HG03378 (cell line): ENCODE measurements around the gene DFFB.
"Not testable (repeated sequence)": the region's sequence is repeated elsewhere in the genome, so short reads cannot be mapped to it uniquely, and the experiment has no call there.

ENCODE experiments used
- ATAC-seq: cut with Tn5 transposase; IDR thresholded peaks from one replicate; pipeline ENCODE4 v1.9.1; 2021; ENCODE audit warnings: mild to moderate bottlenecking, moderate library complexity; ENCODE audit not compliant: unreplicated experiment

Gene DFFB

DNA sequence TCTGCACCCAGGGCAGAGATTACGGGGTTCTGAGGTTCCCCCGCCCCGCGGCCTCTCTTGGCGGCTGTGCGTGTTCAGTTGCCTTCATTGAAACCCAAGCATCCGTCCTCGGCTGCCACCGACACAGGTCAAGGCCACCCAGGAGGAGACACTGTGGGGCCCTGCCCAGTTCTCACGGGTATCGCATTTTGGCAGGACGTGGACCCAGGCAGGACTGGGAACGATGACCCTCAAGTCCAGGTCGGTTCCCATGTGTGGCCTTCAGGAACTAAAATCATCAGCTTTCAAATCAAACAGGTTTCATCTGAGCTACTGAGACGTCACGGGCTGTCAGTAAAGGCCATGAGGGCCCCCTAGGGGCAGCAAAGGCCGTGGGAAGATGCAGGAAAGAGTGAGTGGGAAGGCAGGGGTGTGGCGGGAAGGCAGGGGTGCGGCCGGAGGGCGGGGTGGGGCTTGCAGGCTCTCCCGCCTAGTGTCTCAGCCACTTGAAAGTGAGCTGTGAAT lies 49.8 kb downstream of the DFFB start:
- no peak for ATAC-seq

DNA sequence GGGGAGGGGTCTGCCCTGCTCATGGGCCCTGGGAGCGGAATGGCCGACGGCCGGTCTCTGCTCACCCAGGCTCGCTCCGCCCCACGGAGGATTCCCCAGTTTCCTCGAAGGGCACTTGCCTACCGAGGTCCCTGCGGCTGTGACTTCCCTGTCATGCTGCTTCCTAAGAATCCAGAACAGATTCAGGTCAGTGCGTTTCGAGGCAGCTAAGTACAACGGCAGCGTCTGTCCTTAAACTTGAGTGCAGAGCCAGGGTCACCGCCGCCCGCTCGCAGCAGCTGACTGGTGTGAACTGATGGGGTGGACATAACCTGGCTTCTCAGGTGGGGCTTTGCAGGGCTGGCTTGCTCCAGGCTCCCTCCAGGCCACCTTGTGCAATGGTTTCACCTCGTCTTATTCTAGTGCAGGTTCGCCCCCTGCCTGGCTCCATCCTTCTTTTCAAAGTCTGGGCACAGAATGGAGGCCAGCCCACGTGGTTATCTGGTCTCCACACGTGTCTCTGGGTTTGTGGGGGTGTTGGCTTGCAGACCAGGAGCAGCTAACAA lies 50.4 kb downstream of the DFFB start:
- ATAC-seq = no peak

DNA sequence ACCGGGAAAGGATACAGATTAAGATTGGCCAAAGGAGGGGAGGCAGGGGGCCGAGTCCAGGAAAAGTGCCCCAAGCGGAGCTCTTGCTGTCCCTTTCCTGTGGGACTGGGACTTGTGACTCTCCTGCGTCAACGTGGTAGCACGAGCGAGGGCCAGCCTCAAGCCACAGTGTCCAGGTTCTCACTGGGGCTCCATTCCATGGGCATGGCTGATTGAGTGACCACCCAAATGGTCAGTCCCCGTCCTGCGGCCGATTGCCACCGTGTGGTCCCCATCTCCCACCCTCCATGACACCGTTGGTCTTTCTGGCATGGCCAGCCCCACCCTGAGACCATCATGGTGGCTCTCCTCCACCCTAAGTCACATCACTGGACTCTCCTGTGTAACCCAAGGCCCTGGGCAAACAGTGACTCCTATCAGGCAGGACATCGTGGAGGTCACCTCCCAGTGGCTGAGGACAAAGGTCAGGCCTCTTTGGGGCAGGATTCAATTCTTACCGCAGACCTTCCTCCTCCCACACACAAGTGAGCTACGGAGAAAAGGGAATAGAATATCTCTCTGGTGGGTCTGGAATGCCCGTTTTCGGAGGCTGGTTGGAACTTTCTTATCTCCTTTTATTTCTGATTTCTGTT lies 51.7 kb downstream of the DFFB start:
- ATAC-seq = no peak

DNA sequence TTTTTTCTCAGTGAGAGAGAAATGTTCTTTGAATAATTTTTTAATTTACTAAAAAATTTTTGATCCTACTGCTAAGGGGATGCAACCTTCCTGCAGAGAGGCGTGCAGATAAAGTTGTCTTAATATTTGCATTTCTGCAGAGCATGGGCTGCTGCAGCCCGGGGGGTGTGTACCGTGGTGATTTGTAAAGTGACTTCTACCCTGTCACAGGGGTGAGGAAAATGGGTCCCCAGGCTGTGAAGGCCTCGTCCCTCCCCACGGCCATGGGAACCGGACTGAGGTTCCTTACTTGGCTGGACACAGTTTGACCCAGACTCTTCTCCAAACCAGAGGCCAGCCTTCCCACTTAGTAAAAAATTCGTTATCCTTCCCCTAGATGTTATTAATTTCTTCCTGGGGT lies 52.3 kb downstream of the DFFB start:
- no peak for ATAC-seq

DNA sequence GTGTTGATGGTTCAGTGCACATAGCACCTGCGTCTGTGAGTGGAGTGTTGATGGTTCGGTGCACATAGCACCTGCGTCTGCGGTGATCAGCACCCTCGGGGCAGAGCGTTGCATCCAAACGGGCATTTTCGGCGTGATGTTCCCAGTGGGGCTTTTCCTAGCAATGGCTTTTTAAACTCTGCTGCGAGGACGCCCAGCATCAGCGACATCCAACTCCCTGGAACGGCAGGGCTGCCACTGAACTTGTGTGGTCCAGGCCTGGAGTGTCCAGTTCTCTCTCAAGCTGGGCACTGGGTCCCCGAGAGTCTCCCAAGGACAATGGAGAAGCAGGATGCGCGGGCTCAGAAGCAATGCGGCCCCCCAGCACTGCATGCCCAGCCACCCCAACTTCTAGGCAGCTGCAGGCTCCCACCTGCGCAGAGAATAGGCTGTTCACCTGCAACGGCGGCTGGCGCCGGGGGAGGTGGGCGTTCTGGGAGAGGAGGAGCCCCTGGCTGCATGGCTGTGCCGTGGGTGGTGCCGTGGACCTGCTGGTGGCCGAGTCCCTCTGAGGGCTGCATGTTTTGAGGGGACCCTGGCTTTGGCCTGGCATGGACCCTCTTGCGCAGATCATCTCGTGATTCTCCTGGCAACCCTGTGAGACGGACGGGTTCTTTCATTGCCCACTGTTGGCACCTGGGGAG lies 52.9 kb downstream of the DFFB start:
- no peak for ATAC-seq

DNA sequence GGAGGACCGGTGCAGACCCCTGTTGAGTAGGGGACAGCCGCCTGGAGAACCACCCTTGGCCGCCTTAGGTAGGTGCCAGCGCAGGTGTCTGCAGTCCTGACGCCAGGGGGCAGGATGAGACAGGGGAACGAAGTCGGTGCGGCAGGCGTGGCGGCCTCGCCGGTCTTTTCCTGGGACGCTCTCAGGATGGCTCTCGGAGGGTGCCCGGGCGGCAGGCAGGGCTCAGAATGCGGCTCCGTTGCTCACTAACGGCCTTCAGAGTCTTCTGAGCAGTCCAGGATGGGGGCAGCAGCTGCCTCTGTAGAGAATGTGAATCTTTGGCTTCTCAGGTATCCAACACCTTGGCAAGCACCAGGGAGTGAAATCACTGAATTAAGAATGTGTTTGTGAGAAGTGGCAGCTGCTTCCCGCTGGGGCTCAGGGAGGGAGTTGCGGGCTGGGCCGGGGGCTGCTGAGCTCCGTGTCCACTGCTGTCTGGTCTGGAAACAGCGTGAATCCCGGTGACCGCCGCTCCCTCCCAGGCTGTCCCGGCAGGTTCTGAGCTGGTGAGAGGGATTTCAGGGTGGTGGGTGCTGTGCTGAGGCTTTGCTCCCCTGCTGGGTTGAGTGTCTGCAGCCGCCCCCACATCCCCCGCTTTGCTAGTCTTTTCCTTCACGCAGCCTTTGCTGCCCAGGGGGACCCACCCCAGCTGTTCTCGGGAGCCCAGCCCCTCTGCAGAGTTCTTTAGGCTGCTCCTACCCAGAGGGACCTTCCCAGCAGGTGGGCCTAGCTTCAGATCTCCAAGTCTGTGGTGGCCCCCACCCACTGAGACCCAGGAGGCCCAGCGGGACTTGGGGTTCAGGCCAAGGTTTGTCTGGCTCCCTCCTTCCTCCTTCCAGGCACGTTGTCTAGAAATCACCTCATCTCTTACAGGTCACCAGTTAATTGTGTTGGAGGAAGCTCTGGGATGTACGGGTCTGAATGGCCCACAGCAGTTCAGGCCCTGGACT lies 53.9 kb downstream of the DFFB start:
- no peak for ATAC-seq

DNA sequence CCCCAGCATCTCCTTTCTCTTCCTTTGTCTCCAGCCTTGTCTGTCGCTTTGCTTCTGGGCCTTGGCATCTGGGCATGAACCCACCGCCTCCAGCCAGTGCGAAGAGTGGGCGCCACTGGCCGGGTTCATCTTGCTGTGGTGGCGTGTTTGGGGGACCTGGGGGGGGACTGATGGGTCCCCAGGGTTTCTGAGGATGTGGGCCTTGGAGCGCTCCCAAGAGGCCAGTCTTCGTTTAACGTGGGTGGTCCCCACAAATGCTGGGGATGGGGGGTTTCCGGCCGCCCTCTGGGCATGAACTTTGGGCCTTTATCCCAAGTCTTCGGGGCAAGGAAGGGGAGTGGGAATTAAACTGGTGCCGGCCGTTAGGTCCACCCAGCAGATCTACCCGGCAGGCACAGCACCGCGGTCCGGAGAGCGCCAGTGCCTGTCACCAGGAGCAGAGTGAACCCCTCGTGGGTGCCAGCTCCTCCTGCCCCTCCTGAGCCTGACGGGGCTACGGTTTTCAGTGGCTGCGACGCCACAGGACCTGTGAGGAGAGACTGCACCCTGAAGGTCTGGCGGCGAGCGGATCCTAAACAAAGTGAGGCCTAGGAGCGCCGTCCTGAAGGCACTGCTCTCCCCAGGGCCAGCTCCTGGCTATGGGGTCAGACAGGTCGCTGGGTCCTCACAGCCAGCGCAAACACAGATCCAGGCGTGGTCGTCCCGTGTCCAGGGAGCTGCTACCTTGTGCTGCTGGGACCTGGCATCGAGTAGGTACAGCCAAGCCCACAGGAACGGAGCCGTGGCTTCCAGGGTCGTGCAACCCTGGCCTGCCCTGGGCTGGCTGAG lies 54.9 kb downstream of the DFFB start:
- ATAC-seq = no peak

DNA sequence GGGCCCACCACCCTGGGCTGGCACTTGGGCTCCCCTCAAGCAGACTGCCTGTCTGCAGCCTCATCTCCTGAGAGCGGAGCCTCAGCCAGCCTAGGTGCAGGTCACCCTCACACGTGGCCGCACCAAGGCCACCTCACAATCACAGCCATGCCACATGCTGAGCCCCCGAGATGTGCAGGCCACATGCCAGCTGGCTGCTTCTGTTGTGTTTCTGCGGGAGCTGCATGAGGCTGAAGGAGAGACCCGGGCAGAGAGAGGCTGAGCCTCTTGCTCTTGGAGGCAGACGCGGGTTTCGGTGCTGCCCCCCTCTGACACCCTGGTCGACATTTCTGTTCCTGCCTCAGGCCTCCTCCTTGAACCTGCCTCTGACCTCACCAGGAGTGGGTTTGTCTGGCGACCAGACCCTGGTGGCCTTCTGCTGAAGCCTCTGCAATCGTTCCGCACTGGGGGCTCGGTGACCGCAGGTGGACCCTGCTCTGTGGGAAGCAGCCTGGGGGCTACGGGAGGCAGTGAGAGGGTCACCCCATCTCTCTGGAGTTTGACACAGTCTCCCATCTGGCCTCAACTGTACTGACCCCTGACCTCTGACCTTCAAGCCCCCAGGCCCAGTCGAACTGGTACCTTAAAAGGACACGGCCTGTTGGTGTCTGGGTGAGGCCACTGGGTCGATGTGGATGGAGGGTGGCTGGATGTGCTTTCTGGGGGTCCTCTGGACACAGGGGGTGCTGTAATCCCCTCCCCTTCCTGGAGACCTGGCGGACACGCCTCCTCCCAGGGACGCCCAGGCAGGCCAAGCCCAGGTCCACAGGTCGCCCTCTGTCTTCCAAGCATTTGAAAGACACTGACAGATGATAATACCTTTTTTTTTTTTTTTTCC lies 55.8 kb downstream of the DFFB start:
- ATAC-seq = no peak

DNA sequence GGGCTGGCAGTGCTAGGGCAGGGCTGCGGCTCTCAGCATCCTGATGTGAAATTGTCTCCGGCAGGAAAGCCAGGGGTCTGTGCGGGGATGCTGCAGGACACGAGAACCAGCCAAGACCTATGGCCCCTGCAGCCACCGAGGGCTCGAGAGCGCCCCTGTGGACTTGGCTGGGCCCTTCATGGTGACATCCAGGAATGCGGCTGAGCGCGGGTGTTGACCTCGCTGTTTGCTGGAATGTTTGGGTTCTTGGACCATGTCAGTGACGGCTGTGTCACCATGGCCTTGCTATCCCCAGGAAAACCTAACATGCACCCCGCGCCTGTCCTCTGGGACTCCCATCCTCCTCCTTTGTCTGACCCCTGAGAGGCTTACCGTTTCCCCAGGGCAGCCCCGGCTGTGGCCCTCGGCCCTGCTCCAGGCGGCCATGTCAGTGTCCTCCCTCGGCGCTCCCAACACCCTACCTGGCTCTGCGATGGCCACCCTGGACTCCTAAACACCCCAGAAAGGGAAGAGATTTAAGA lies 57.1 kb downstream of the DFFB start:
- no peak for ATAC-seq

DNA sequence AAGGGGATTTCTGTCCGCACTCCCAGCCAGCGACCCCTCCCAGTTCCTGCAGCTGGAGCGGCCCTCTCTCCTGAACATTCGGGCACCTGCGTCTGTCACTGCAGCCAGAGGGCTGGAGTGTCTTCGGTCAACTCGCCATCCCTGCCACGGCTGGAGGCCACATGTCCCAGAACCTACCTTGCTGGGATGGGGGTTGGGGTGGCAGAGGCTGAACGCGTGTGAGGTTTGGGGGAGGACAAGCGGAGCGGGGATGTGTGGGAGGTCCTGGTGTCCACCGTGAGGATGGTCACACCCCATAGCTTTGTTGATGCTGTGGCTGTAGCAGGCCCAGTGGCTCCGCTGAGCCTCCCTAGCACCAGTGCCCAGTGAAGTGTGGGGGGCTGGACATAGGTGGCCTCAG lies 57.6 kb downstream of the DFFB start:
- no peak for ATAC-seq

DNA sequence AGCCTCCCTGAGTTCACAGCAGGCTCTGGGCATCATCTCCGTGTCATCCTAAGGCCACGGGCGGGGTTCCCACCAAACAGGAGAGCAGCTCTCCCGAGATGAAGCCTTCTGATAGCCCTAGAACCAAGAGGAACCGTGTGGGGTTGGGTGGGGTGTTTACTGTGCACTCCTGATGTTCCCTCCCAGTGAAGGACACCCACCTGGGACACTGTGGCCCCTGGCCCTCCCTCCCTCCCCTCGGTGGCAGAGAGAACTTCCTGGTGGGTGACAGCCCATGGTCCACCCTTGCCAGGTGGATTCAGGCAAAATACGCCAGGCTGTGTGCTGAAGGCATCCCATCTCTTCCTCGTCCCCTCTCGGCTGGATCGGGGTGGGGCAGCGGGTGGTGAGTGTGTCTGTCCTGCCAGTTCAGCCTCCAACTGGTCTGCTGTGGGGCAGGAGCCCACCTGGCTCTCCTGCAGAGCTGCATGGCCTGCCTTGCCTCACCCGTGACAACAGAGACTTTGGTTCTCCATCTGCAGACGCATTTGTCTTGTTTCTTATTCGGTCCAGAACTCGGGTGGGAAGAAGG lies 58.4 kb downstream of the DFFB start:
- no peak for ATAC-seq

DNA sequence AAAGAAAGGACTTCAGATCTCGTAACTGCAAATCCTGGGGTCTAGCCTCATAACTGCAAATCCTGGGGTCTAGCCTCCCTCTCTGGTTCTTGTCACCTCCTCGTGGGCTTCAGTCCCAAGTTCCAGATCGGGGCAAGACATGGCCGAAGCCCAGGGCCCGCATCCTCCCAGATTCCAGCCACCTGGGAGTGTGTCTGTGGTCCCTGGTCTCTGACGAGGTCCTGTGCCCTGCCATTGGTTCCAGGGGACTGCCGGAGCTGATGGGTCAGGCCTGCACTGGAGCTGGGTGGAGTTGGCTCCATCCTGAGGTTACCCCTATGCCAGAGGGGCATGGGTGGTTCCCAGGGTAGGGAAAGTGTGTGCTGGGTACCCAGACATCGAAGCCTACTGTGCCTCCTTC lies 60.5 kb downstream of the DFFB start:
- no peak for ATAC-seq

DNA sequence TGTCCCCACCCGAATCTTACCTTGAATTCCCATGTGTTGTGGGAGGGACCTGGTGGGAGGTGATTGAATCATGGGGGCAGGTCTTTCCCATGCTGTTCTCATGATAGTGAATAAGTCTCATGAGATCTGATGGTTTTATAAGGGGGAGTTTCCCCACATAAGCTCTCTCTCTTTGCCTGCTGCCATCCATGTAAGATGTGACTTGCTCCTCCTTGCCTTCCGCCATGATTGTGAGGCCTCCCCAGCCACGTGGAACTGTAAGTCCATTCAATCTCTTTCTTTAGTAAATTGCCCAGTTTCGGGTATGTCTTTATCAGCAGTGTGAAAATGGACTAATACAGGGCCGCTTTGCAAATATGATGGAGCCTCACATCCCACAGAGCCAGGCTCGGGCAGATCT lies 61.1 kb downstream of the DFFB start:
- not testable (repeated sequence) for ATAC-seq

DNA sequence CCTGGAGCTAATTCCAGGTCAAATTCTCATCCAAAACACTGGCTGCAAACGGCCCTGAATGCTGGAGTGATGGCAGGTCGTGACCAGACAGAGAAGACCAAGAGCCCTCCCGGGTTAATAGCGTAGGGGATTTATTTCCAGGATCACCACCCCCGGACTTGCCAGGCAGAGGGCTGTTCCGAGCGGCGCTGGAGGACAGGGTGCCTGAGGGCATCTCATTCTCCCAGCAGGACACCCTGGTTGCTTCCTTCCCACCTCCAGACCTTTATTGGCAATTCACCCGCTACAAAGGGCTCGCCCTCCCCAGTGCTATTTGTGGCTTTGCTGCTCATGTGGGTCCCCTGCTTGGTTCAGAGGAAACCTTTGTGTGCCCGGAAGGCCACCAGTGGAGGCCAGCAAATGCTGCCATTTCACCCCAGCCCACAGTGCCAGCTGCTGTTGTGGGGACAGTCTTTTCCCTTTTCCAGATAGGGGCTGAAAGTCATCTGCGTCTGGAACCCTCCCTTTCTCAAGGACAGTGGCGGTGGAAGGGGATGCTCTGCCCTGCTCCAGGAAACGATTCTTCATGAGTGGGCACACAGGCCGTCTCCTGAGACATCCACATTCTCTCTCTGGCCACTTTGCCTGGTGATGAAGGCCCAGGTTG lies 61.8 kb downstream of the DFFB start:
- ATAC-seq = no peak

DNA sequence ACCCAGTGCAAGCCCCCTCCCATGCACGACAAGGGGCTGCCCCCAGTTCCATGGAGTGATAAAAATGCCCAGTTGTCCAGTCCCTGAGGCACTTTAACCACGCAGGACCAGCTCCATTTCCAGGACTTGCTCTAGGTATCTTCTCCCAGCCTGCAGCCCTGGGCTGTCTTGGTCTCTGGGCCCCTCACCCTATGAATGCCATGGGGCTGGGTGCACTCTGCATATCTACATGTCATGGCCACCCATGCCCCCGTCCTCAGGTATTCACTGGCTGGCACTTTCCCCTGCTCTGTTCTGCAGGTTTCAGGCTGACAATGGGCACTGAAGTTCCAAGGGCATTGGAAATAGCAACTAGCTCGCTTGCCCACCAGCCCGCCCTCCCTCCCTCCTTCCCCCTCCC lies 62.4 kb downstream of the DFFB start:
- no peak for ATAC-seq

DNA sequence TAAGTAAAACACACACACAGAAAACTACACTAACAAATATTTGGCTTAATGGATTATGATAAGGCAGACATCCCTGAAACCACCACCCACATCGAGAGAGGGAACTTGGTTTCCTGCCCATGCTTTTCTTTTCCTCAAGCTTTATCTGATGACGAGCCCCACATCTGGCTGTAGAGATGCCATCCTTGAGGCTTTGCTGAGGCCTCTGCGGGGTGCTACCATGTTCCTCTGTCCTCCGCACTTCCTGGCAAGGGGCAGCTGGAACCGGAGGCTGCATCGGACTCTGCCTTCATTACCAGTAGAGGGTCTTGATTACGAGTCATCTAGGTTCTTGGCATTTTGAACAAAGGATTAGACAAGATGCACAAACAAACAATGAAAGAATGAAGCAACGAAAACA lies 64.5 kb downstream of the DFFB start:
- ATAC-seq = no peak

DNA sequence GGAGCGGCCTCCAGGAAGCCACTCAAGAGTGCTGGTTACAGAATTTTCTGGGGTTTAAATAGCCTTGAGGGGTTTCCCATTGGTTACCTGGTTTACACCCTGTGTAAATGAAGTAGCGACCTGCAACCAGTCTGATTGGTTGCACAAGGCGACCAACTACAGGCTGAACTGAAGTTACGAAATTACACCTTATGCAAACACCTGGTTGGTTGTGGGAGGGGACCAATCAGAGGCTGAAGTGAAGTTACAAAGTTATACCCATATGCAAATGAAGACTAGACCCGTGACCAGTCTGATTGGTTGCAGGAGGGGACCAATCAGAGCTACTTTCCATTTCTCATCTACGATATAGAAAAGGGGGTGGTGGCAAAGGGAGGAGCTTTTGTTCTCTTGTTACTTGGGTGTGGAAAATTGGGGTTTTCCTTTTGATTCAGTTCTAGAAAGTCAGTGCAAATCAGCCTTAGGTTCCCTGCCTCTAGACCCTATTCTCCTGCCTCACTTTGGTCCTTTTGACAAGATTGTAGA lies 65.0 kb downstream of the DFFB start:
- ATAC-seq = no peak

DNA sequence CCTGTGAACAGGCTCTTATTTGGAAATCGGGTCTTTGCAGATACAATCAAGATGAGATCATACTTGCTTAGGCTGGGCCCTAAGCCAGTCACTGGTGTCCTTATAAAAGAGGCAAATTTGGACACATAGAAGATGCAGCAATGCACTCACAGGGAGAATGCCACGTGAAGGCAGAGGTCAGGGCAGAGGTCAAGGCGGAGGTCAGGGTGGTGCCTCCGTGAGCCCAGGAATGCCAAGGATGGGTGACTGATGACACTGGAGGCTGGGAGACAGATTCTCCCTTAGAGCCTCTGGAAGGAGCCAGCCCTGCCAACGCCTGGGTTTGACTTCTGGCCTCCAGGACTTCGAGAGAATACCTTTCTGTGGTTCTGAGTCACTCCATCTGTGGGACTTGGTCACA lies 65.6 kb downstream of the DFFB start:
- ATAC-seq = no peak
